ENCODE results near the gene BAIAP2. TPM values are rescaled to one million over a fixed set of nuclear protein-coding genes. Genes with fewer than 3 reads are reported as not detected.

Gene BAIAP2
- total and polyA plus RNA-seq, 2 of the 13 experiments (the other 11 are each of a cell fraction or from before 2014, with no cell fraction given) = 22.5 to 24.0 TPM

GRCh38 chr17:81101614-81102306 is 66.8 kb downstream of the BAIAP2 start (continued):
- TF ChIP-seq ZFP62 (CRISPR knock-in tag; IDR thresholded peaks at IDR 0.05) (no peak; the same call in 1 of the 2 replicates), CAMTA2 (CRISPR knock-in tag; IDR thresholded peaks at IDR 0.05; ENCODE audit: borderline replicate concordance) (peak; percentile 88; the same call in 1 of the 2 replicates), REST (IDR thresholded peaks at IDR 0.05; ENCODE audit: borderline replicate concordance in 1 of 2, low read depth in 1 of 2, low read length in 2 of 2) (no peak), RERE (CRISPR knock-in tag; IDR thresholded peaks at IDR 0.05; ENCODE audit: low read depth) (peak; percentile 36; the same call in 1 of the 2 replicates), NAIF1 (CRISPR knock-in tag; IDR thresholded peaks at IDR 0.05; ENCODE audit: borderline replicate concordance) (no peak), MATR3 (CRISPR knock-in tag; IDR thresholded peaks at IDR 0.05) (no peak), ZSCAN29 (CRISPR knock-in tag; conservative IDR thresholded peaks at IDR 0.05) (peak; percentile 95), ESRRA (CRISPR knock-in tag; IDR thresholded peaks at IDR 0.05; ENCODE audit: low read depth) (peak; percentile 99; the same call in 1 of the 2 replicates), USF2 (IDR thresholded peaks at IDR 0.05; ENCODE audit: low read depth, low read length) (0 out of 2 replicates have a peak, but pooled peaks have one; percentile 22), USF2 (CRISPR knock-in tag; IDR thresholded peaks at IDR 0.05; ENCODE audit: borderline replicate concordance) (no peak; the same call in 1 of the 2 replicates), TBX3 (IDR thresholded peaks at IDR 0.05; ENCODE audit: borderline replicate concordance) (peak; percentile 77; the same call in 1 of the 2 replicates), ZNF670 (CRISPR knock-in tag; IDR thresholded peaks at IDR 0.05; ENCODE audit: borderline replicate concordance) (peak; percentile 87; the same call in 1 of the 2 replicates), GABPA (IDR thresholded peaks at IDR 0.05; ENCODE audit: low read depth, low read length) (no peak), GABPA (CRISPR knock-in tag; IDR thresholded peaks at IDR 0.05; ENCODE audit: low read depth) (no peak), TEF (CRISPR knock-in tag; IDR thresholded peaks at IDR 0.05) (no peak)
